Mucosa of rectum (tissue), 2 donors: ENCODE results near the gene OMG.
"Not testable (repeated sequence)": the region's sequence is repeated elsewhere in the genome, so short reads cannot be mapped to it uniquely, and the experiment has no call there.

Experiments used
- H3K27ac ChIP-seq, 2 donors: one replicate each; pipeline ENCODE4 v1.7.0; 2013; ENCODE audit warnings: inconsistent platforms in 2 of 2, low read depth in 2 of 2, low read length in 2 of 2
- H3K27me3 ChIP-seq, 2 donors: one replicate each; pipeline ENCODE4 v1.7.0; 2013; ENCODE audit warnings: low read length in 2 of 2; ENCODE audit not compliant: control insufficient read depth in 2 of 2, insufficient read depth in 2 of 2
- H3K36me3 ChIP-seq, 2 donors: one replicate each; pipeline ENCODE4 v1.7.0; 2013; ENCODE audit warnings: low read length in 2 of 2; ENCODE audit not compliant: control insufficient read depth in 2 of 2, insufficient read depth in 2 of 2
- H3K4me1 ChIP-seq, 2 donors: one replicate each; pipeline ENCODE4 v1.7.0; 2013; ENCODE audit warnings: low read length in 2 of 2, mild to moderate bottlenecking in 1 of 2; ENCODE audit not compliant: control insufficient read depth in 2 of 2, insufficient read depth in 2 of 2
- H3K4me3 ChIP-seq, 2 donors: one replicate each; pipeline ENCODE4 v1.7.0; 2013; ENCODE audit warnings: low read length in 2 of 2
- H3K9ac ChIP-seq, 2 donors: one replicate each; pipeline ENCODE4 v1.7.0; 2013; ENCODE audit warnings: low read length in 2 of 2, low read depth in 1 of 2, mild to moderate bottlenecking in 1 of 2
- H3K9me3 ChIP-seq, 2 donors: one replicate each; pipeline ENCODE4 v1.7.0; 2013; ENCODE audit warnings: low read length in 2 of 2; ENCODE audit not compliant: control insufficient read depth in 2 of 2
- donor health status: healthy.
- donor health status: Normal muscosa, but diverticular disease.

Gene OMG

DNA sequence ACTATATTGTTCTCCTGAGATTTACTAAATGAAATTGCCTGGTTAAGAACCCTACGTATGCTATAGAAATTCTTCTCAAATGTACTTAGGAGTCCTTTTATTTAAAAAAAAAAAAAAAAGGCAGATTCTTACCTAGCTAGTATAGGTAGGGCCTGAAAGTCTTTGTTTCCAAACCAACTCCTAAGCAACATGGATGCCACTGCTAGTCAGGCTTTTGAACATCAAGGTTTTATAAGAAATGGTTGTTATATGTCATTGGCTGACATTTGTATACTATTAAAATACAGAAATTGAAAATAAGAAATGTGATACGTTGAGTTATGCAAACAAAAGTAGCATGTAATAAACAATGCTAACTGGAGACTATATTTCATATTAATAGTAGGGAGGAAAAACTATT is 23.2 kb upstream of the OMG start:
- peak overlapping the region; percentile 17 to 76 for H3K4me3 ChIP-seq
- H3K9me3 ChIP-seq, result no peaks in the 10 kb centered on the region
- H3K9ac ChIP-seq, result peak overlapping the region in 1 of 2 donors; percentile 63
- H3K27me3 ChIP-seq, result no peaks in the 10 kb centered on the region
- H3K4me1 ChIP-seq, result no peaks in the 10 kb centered on the region
- no peaks in the 10 kb centered on the region for H3K36me3 ChIP-seq
- peak overlapping the region in 1 of 2 donors; percentile 76 for H3K27ac ChIP-seq

DNA sequence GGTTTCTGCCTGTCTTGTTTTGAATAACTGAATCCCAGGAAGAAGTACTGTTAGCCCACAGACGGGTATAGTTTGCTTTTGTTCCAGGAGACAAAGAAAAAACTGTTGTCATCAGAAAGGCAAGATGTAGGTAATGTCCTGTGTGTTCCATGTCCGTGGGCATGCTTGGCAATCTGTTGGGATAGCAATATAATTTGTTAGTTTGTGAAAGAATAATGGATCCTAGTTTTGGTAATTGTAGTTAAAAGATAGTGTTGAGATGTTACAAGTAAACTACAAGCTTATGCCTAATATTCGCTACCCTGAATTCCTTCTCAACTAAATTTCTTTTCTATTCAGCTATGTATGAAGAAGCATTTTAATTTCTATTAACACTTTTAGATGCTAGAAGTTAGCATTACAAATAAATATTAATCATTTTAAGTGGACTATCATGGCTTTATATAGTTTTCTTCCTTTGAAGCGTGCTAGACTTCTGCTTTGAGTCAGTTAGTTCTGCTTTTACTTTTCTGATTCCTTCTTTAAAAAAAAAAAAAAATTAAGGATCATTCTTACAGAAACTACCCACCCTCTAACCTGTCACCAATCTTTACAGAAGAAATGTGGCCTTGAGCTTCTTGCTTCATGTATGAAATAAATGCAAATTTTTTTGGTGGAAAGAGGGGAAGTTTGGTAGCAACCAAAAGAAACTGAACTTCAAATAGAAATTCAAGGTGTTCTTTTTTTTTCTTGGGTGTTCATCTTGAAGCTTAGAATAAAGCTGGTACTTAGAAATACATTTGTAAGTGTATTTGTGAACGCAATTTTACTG is 22.0 kb upstream of the OMG start:
- Histone ChIP-seq H3K27ac (peak overlapping the region; percentile 82 to 85), H3K4me3 (peak overlapping the region; percentile 39 to 76), H3K9ac (peak overlapping the region; percentile 41 to 74), H3K9me3 (no peaks in the 10 kb centered on the region), H3K27me3 (no peaks in the 10 kb centered on the region), H3K36me3 (no peaks in the 10 kb centered on the region), H3K4me1 (no peaks in the 10 kb centered on the region)

DNA sequence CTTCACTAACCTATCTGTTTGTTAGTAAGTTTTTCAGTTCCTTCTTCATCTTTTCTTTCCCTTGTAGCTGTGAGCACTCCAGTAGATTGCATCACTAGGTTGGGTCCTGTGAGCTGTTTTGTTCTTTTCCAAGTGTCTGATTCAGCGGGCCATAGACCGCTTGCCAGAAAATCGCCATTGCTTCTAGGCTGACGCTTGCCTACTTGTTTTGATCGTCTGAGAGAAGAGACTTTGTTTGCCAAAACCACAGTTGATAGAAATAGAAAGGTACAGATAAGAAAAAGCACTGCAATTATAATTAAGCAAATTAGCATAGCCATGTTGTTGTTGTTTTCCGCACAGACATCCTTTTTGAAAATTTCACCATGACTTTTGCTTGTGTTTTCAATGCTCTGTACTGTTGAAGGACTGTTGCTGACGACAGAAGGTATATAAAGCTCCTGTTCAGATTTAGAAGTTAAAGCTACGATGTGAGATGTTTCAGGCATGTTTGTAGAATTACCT is 21.3 kb upstream of the OMG start:
- Histone ChIP-seq H3K36me3 (no peaks in the 10 kb centered on the region), H3K9ac (peak overlapping the region; percentile 41 to 74)

DNA sequence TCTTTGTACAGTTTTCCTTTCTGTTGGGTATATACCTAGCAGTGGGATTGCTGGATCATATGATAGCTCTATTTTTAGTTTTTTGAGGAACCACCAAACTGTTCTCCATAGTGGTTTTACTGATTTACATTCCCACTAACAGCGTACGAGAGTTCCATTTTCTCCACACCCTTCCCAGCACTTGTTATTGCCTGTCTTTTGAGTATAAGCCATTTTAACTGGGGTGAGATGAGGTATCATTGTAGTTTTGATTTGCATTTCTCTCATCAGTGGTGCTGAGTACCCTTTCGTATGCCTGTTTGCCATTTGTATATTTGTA is 17.7 kb upstream of the OMG start:
- H3K9me3 ChIP-seq, result no peaks in the 10 kb centered on the region
- H3K4me1 ChIP-seq, result no peaks in the 10 kb centered on the region
- H3K27ac ChIP-seq, result peak overlapping the region; percentile 72
- no peaks in the 10 kb centered on the region for H3K36me3 ChIP-seq
- peak overlapping the region in 1 of 2 donors; percentile 4 for H3K4me3 ChIP-seq
- H3K9ac ChIP-seq, result peak overlapping the region in 1 of 2 donors; percentile 5
- H3K27me3 ChIP-seq, result no peaks in the 10 kb centered on the region

More for the DNA sequence above, 21.3 kb upstream of the OMG start:
- Histone ChIP-seq H3K27me3 (no peaks in the 10 kb centered on the region), H3K4me1 (no peaks in the 10 kb centered on the region), H3K4me3 (peak overlapping the region; percentile 39 to 76), H3K9me3 (no peaks in the 10 kb centered on the region), H3K27ac (peak overlapping the region; percentile 82 to 85)

DNA sequence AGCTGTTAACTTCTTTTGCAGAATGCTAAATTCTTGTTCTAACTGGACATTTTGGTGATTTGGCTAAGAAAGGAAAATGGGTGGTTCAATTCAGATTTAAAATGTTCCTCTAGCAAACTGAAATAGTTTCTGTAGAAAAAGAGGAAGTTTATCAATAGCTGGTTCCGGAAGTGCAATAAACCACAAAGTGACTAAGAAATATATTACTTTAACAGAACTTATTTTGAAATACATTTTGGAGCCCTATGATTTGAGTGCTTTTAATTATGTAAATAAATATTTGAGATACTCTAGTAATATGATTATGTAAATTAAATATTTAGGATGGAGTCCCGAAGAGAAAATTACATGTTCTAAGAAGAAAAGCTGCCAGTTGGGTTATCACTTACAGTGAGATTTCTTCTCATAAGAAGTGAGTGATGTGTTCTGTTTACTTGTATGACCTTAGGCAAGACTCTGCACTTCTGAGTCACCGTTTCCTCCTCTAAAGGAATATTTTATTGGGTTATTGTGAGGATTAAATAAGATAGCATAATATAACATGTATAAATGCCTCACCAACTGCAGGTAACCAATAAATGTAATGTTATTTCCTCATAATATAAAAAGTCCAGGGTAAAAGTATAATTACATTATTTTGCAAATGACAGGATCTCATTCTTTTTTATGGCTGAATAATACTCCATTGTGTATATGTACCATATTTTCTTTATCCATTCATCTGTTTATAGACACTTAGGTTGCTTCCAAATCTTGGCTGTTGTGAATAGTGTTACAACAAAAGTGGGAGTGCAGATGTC is 17.1 kb upstream of the OMG start, which contains the start of gene EVI2B:
EVI2B (minus strand) TSS at position 73 of the 800 bp plus-strand sequence. CDS start 8,445 bp downstream, outside the sequence.
- Histone ChIP-seq H3K9ac (peak within 1 kb of the TSS; percentile 38 to 48), H3K4me3 (peak within 1 kb of the TSS; percentile 48 to 69), H3K27me3 (no peaks in the 10 kb centered on the region), H3K36me3 (no peaks in the 10 kb centered on the region), H3K9me3 (no peaks in the 10 kb centered on the region), H3K4me1 (no peaks in the 10 kb centered on the region), H3K27ac (peak within 1 kb of the TSS; percentile 72)

DNA sequence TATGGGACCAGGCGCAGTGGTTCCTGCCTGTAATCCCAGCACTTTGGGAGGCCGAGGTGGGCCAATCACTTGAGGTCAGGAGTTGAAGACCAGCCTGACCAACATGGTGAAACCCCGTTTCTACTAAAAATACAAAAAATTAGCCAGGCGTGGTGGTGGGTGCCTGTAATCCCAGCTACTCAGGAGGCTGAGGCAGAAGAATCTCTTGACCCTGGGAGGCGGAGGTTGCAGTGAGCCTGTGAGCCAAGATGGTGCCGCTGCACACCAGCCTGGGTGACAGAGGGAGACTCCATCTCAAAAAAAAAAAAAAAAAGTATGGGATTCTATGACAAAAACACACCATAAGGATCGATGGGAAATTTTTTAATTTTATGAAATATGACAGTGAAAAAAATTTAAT is 15.2 kb upstream of the OMG start:
- not testable (repeated sequence) for H3K4me1 ChIP-seq, H3K27me3 ChIP-seq, H3K9me3 ChIP-seq, H3K9ac ChIP-seq, H3K36me3 ChIP-seq
- peak overlapping the region; percentile 39 to 55 for H3K27ac ChIP-seq
- peak overlapping the region; percentile 42 to 69 for H3K4me3 ChIP-seq

DNA sequence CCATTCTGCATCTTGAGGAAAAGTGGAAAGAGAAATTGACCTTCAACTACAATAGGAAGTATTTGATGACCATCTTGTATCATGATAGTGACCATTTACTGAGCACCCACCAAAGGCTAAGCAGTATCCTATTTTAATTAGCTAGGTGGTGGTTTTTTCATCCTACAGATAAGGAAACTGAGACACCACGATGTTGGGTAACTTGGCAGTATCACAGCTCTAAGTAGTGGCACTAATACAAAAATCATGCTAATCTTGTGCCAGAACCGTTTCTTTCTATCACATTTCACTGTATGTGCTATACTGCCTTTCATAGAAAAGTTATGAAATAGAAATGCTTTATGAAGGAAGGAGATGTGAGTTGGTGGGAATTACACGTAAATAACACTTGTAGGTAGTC is 14.5 kb upstream of the OMG start:
- no peaks in the 10 kb centered on the region for H3K36me3 ChIP-seq
- peaks cover 5 to 10% of the 10 kb centered on the region in 2 donors for H3K4me1 ChIP-seq
- peak overlapping the region; percentile 33 to 48 for H3K9ac ChIP-seq
- no peaks in the 10 kb centered on the region for H3K9me3 ChIP-seq
- H3K4me3 ChIP-seq, result peak overlapping the region; percentile 42 to 69
- peak overlapping the region; percentile 39 to 55 for H3K27ac ChIP-seq
- H3K27me3 ChIP-seq, result no peaks in the 10 kb centered on the region

DNA sequence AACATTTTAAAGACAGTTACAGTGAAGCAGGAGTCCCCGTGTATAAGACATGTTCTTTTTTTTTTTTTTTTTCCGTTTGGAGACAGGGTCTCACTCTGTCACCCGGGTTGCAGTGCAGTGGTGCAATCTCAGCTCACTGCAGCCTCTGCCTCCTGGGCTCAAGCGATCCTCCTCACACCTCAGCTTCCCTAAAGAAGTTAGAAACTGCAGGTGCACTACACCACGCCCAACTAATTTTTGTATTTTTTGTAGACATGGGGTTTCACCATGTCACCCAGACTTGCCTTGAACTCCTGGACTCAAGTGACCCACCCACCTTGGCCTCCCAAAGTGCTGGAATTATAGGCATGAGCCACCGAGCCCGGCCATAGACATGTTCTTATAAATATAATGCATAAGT is 13.8 kb upstream of the OMG start:
- Histone ChIP-seq H3K4me1 (peaks cover 5 to 10% of the 10 kb centered on the region in 2 donors), H3K4me3 (peak overlapping the region in 1 of 2 donors; percentile 69), H3K9ac (peak overlapping the region in 1 of 2 donors; percentile 35), H3K36me3 (peaks cover 0 to 2% of the 10 kb centered on the region in 2 donors), H3K27ac (peak overlapping the region in 1 of 2 donors; percentile 34), H3K27me3 (no peaks in the 10 kb centered on the region), H3K9me3 (no peaks in the 10 kb centered on the region)

DNA sequence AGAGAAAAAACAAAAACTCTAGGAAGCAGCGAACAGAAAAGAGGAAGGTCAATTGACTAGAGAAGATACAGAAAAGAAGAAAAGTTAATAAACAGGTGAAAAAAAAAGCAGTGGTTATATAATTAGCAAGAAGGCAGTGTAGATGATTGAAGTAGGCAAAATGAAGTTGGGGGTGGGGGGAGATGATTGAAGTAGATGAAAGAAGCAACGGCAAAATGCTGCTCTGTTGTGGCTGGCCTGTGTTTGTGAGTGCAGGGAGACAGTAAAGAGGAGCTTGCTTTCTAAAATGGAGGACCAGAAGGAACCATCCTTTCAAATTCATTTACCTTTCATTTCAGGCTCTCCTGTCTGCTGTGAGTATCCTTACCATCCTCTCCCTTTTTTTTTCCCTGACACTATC is 13.2 kb upstream of the OMG start:
- H3K27ac ChIP-seq, result peak overlapping the region; percentile 48 to 59
- H3K4me1 ChIP-seq, result peaks cover 5 to 10% of the 10 kb centered on the region in 2 donors
- H3K9ac ChIP-seq, result peak overlapping the region; percentile 27 to 35
- peak overlapping the region in 1 of 2 donors; percentile 69 for H3K4me3 ChIP-seq
- no peaks in the 10 kb centered on the region for H3K27me3 ChIP-seq
- peaks cover under 1 to 2% of the 10 kb centered on the region in 2 donors for H3K36me3 ChIP-seq
- H3K9me3 ChIP-seq, result no peaks in the 10 kb centered on the region

DNA sequence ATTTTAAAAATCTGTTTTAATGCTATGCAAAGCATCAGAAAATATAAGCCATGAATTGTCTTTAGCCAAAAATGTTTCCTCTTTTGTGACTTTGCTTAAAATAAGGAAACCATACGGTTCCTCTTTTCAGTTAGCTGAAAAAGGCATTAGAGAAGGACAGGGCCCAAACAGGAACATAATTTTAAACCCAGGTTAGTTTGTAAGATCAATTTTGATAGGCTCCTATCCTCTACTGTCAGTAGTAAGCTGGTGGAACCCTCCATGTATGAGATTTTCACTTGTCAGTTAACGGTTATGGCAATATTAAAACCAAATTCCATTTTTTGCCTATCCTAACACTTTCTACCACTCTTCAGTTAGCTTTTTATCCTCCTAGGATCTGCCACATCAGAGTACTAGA is 12.5 kb upstream of the OMG start:
- no peaks in the 10 kb centered on the region for H3K27me3 ChIP-seq
- H3K4me3 ChIP-seq, result peak overlapping the region in 1 of 2 donors; percentile 69
- peaks cover 5 to 10% of the 10 kb centered on the region in 2 donors for H3K4me1 ChIP-seq
- H3K9ac ChIP-seq, result peak overlapping the region in 1 of 2 donors; percentile 50
- no peaks in the 10 kb centered on the region for H3K9me3 ChIP-seq
- H3K36me3 ChIP-seq, result peaks cover 7 to 8% of the 10 kb centered on the region in 2 donors
- H3K27ac ChIP-seq, result peak overlapping the region; percentile 59 to 60
